Mesendoderm (in vitro differentiated cells): ENCODE data around the gene CRYL1.

Experiments used
- DNase-seq: peaks from one replicate; pipeline ENCODE4 v3.0.0; 2013
- H2AK5ac ChIP-seq: 2 replicates; pipeline ENCODE4 v1.6.1; 2013; ENCODE audit warnings: low read length, inconsistent platforms
- H2BK120ac ChIP-seq: 2 replicates; pipeline ENCODE4 v1.6.1; 2013; ENCODE audit warnings: low read depth, mild to moderate bottlenecking, low read length, moderate library complexity, mixed read lengths
- H2BK15ac ChIP-seq: replicated peaks from 2 replicates; pipeline ENCODE4 v1.6.1; 2013; ENCODE audit warnings: low read depth, mild to moderate bottlenecking, moderate library complexity
- H2BK5ac ChIP-seq: 2 replicates; pipeline ENCODE4 v1.6.1; 2013; ENCODE audit warnings: low read length, inconsistent platforms
- H3K18ac ChIP-seq: 2 replicates; pipeline ENCODE4 v1.6.1; 2013; ENCODE audit warnings: mild to moderate bottlenecking, low read length, mixed read lengths
- H3K23ac ChIP-seq: one replicate; pipeline ENCODE4 v1.6.1; 2013; ENCODE audit warnings: low read length
- H3K27ac ChIP-seq: 2 replicates; pipeline ENCODE4 v1.5.1; 2013; ENCODE audit warnings: low read depth, mild to moderate bottlenecking, inconsistent platforms, low read length, moderate library complexity
- H3K27me3 ChIP-seq: 2 replicates; pipeline ENCODE4 v1.6.1; 2013; ENCODE audit warnings: low read length, control low read depth, mild to moderate bottlenecking, inconsistent platforms; ENCODE audit not compliant: insufficient read depth, poor library complexity
- H3K36me3 ChIP-seq: 2 replicates; pipeline ENCODE4 v1.6.1; 2013; ENCODE audit warnings: low read length, inconsistent platforms; ENCODE audit not compliant: control insufficient read depth, insufficient read depth
- H3K4ac ChIP-seq: one replicate; pipeline ENCODE4 v1.6.1; 2013; ENCODE audit warnings: low read depth, mild to moderate bottlenecking, low read length, moderate library complexity
- H3K4me1 ChIP-seq: 2 replicates; pipeline ENCODE4 v1.6.1; 2013; ENCODE audit warnings: low read depth, low read length, inconsistent platforms; ENCODE audit not compliant: control insufficient read depth
- H3K4me2 ChIP-seq: 2 replicates; pipeline ENCODE4 v1.6.1; 2013; ENCODE audit warnings: low read length
- H3K4me3 ChIP-seq: 2 replicates; pipeline ENCODE4 v1.5.1; 2013; ENCODE audit warnings: mild to moderate bottlenecking, low read length
- H3K56ac ChIP-seq: one replicate; pipeline ENCODE4 v1.6.1; 2013; ENCODE audit warnings: low read length
- H3K79me1 ChIP-seq: 2 replicates; pipeline ENCODE4 v1.6.1; 2013; ENCODE audit warnings: low read length, inconsistent platforms
- H3K79me2 ChIP-seq: 2 replicates; pipeline ENCODE4 v1.6.1; 2013; ENCODE audit warnings: mild to moderate bottlenecking, low read length; ENCODE audit not compliant: control insufficient read depth, insufficient read depth
- H3K9ac ChIP-seq: 2 replicates; pipeline ENCODE4 v1.6.1; 2013; ENCODE audit warnings: low read length, inconsistent platforms
- H4K5ac ChIP-seq: one replicate; pipeline ENCODE4 v1.6.1; 2013; ENCODE audit warnings: low read length
- H4K8ac ChIP-seq: one replicate; pipeline ENCODE4 v1.6.1; 2013; ENCODE audit warnings: low read depth, mild to moderate bottlenecking, control low read depth, low read length, moderate library complexity
- WGBS: extraction: QIAGEN DNeasy Blood & Tissue Kit; methylation state at CpG from one replicate; pipeline ENCODE4 v1.1.7; 2013; ENCODE audit warnings: low lambda C conversion rate, missing lambda C conversion rate; ENCODE audit not compliant: insufficient coverage; ENCODE audit errors: extremely low coverage; 5-methylcytosine and 5-hydroxymethylcytosine counted together

The CRYL1 gene

GRCh38 chr13:20559659-20560356, 34.2 kb upstream of the CRYL1 start:
- H3K23ac ChIP-seq, result no peak overlapping the region
- H3K4me2 ChIP-seq, result no peak overlapping the region
- H3K79me2 ChIP-seq, result no peaks in the 10 kb centered on the region
- H2AK5ac ChIP-seq, result no peak overlapping the region
- H2BK15ac ChIP-seq, result no peak overlapping the region
- H3K18ac ChIP-seq, result no peak overlapping the region
- no peak overlapping the region for H3K9ac ChIP-seq
- no CpG with 5 or more reads among the region's 6 CpGs for WGBS
- no peaks in the 10 kb centered on the region for H3K36me3 ChIP-seq
- H3K27me3 ChIP-seq, result no peaks in the 10 kb centered on the region
- H2BK120ac ChIP-seq, result no peak overlapping the region
- no peak overlapping the region for H4K5ac ChIP-seq
- H3K4me1 ChIP-seq, result no peaks in the 10 kb centered on the region
- H3K27ac ChIP-seq, result no peak overlapping the region
- no peak overlapping the region for H4K8ac ChIP-seq
- no peak overlapping the region for H3K56ac ChIP-seq
- H3K4ac ChIP-seq, result no peak overlapping the region
- no peaks in the 10 kb centered on the region for H3K79me1 ChIP-seq
- DNase-seq, result no peak
- H2BK5ac ChIP-seq, result no peak overlapping the region
- no peak overlapping the region for H3K4me3 ChIP-seq

GRCh38 chr13:20558982-20559381, 33.3 kb upstream of the CRYL1 start:
- Histone ChIP-seq H4K5ac (no peak overlapping the region), H3K23ac (no peak overlapping the region), H2AK5ac (no peak overlapping the region), H3K9ac (no peak overlapping the region), H2BK15ac (no peak overlapping the region), H3K18ac (no peak overlapping the region), H3K4me2 (no peak overlapping the region), H3K56ac (no peak overlapping the region), H3K36me3 (no peaks in the 10 kb centered on the region), H4K8ac (no peak overlapping the region), H3K79me1 (no peaks in the 10 kb centered on the region), H3K4ac (no peak overlapping the region), H3K27me3 (no peaks in the 10 kb centered on the region), H2BK5ac (no peak overlapping the region), H3K4me3 (no peak overlapping the region), H2BK120ac (no peak overlapping the region), H3K79me2 (no peaks in the 10 kb centered on the region), H3K4me1 (no peaks in the 10 kb centered on the region), H3K27ac (no peak overlapping the region)
- WGBS, result no CpG with 5 or more reads among the region's 3 CpGs
- no peak for DNase-seq

- H4K5ac ChIP-seq, result no peak overlapping the region
- no peaks in the 10 kb centered on the region for H3K79me1 ChIP-seq
- no peaks in the 10 kb centered on the region for H3K27me3 ChIP-seq
- no CpG with 5 or more reads among the region's 3 CpGs for WGBS
- no peak overlapping the region for H2BK15ac ChIP-seq
- H3K27ac ChIP-seq, result no peak overlapping the region
- no peak overlapping the region for H3K18ac ChIP-seq
- no peak overlapping the region for H3K23ac ChIP-seq
- H3K4me1 ChIP-seq, result no peaks in the 10 kb centered on the region
- no peak overlapping the region for H3K4ac ChIP-seq
- DNase-seq, result no peak
- H2AK5ac ChIP-seq, result no peak overlapping the region
- H2BK5ac ChIP-seq, result no peak overlapping the region
- no peaks in the 10 kb centered on the region for H3K79me2 ChIP-seq
- H3K9ac ChIP-seq, result no peak overlapping the region
- no peak overlapping the region for H2BK120ac ChIP-seq
- H3K4me2 ChIP-seq, result no peak overlapping the region
- no peak overlapping the region for H4K8ac ChIP-seq
- no peak overlapping the region for H3K56ac ChIP-seq
- H3K4me3 ChIP-seq, result no peak overlapping the region
- H3K36me3 ChIP-seq, result no peaks in the 10 kb centered on the region
Measured at GRCh38 chr13:20553311-20553710, 27.7 kb upstream of the CRYL1 start.

GRCh38 chr13:20550799-20551198, 25.1 kb upstream of the CRYL1 start:
- no peak for DNase-seq
- no peak overlapping the region for H3K4ac ChIP-seq
- no peak overlapping the region for H2BK5ac ChIP-seq
- no peak overlapping the region for H3K18ac ChIP-seq
- H3K56ac ChIP-seq, result no peak overlapping the region
- no peak overlapping the region for H3K9ac ChIP-seq
- no peak overlapping the region for H3K27ac ChIP-seq
- H2AK5ac ChIP-seq, result no peak overlapping the region
- H4K5ac ChIP-seq, result no peak overlapping the region
- H3K4me2 ChIP-seq, result no peak overlapping the region
- H2BK120ac ChIP-seq, result no peak overlapping the region
- H3K27me3 ChIP-seq, result no peaks in the 10 kb centered on the region
- H3K36me3 ChIP-seq, result no peaks in the 10 kb centered on the region
- H2BK15ac ChIP-seq, result no peak overlapping the region
- no peaks in the 10 kb centered on the region for H3K4me1 ChIP-seq
- WGBS, result no CpG with 5 or more reads among the region's 5 CpGs
- no peaks in the 10 kb centered on the region for H3K79me2 ChIP-seq
- no peaks in the 10 kb centered on the region for H3K79me1 ChIP-seq
- H4K8ac ChIP-seq, result no peak overlapping the region
- H3K23ac ChIP-seq, result no peak overlapping the region
- no peak overlapping the region for H3K4me3 ChIP-seq

GRCh38 chr13:20547479-20547908, 21.8 kb upstream of the CRYL1 start:
- Histone ChIP-seq H3K27me3 (no peaks in the 10 kb centered on the region), H2BK120ac (no peak overlapping the region), H3K36me3 (no peaks in the 10 kb centered on the region), H3K56ac (no peak overlapping the region), H2BK5ac (no peak overlapping the region), H3K79me2 (no peaks in the 10 kb centered on the region), H3K79me1 (no peaks in the 10 kb centered on the region), H4K5ac (no peak overlapping the region), H3K27ac (no peak overlapping the region), H2BK15ac (no peak overlapping the region), H3K4me3 (no peak overlapping the region), H3K4me2 (no peak overlapping the region), H3K4me1 (no peaks in the 10 kb centered on the region), H2AK5ac (no peak overlapping the region), H3K4ac (no peak overlapping the region), H4K8ac (no peak overlapping the region), H3K23ac (no peak overlapping the region), H3K9ac (no peak overlapping the region), H3K18ac (no peak overlapping the region)
- no peak for DNase-seq
- WGBS, result no CpG with 5 or more reads among the region's 4 CpGs

GRCh38 chr13:20546556-20546955, 20.9 kb upstream of the CRYL1 start:
- Histone ChIP-seq H2AK5ac (no peak overlapping the region), H4K8ac (no peak overlapping the region), H3K56ac (no peak overlapping the region), H3K4me1 (no peaks in the 10 kb centered on the region), H3K4me2 (no peak overlapping the region), H4K5ac (no peak overlapping the region), H3K18ac (no peak overlapping the region), H3K79me2 (no peaks in the 10 kb centered on the region), H3K27ac (no peak overlapping the region), H3K27me3 (no peaks in the 10 kb centered on the region), H3K36me3 (no peaks in the 10 kb centered on the region), H2BK15ac (no peak overlapping the region), H2BK5ac (no peak overlapping the region), H3K4me3 (no peak overlapping the region), H3K4ac (no peak overlapping the region), H3K9ac (no peak overlapping the region), H2BK120ac (no peak overlapping the region), H3K79me1 (no peaks in the 10 kb centered on the region), H3K23ac (no peak overlapping the region)
- DNase-seq, result no peak
- WGBS, result no CpG with 5 or more reads among the region's 1 CpG
